Peyer's patch (tissue), 4 donors: ENCODE results near the gene TMCC3. TPM values are rescaled to one million over a fixed set of nuclear protein-coding genes. Genes with fewer than 3 reads are reported as not detected.
A peak's percentile ranks its signal among the peaks of the same experiment; 100 is the strongest.

Source experiments
- DNase-seq, 3 donors: peaks; one replicate each; pipeline ENCODE4 v3.0.0-alpha.2; 2017 to 2019
- H3K27ac ChIP-seq, 4 donors: fragments of 200-600 bp; sonication (generic); one replicate each; pipeline ENCODE4 v1.5.1; 2016 to 2019
- H3K27me3 ChIP-seq, 2 donors: fragments of 200-600 bp; sonication (generic); one replicate each; pipeline ENCODE4 v1.5.1; 2019
- H3K36me3 ChIP-seq, 3 donors: fragments of 200-600 bp; sonication (generic); one replicate each; pipeline ENCODE4 v1.5.1; 2016 to 2019
- H3K4me1 ChIP-seq, 4 donors: fragments of 200-600 bp; sonication (generic); one replicate each; pipeline ENCODE4 v1.5.1; 2016 to 2019
- H3K4me3 ChIP-seq, 4 donors: fragments of 200-600 bp; sonication (generic); 1 replicate in 3 of 4; 2 replicates in 1 of 4; pipeline ENCODE4 v1.5.1; 2016 to 2019; ENCODE audit warnings: mild to moderate bottlenecking in 1 of 4
- H3K9me3 ChIP-seq, 4 donors: fragments of 200-600 bp; sonication (generic); one replicate each; pipeline ENCODE4 v1.5.1; 2016 to 2019; ENCODE audit warnings: mild to moderate bottlenecking in 1 of 4
- POLR2A ChIP-seq, 2 donors: fragments of 450-650 bp; IDR thresholded peaks; one replicate each; pipeline ENCODE4 v1.5.1; 2017; ENCODE audit warnings: antibody characterized with exemption in 2 of 2, mild to moderate bottlenecking in 2 of 2, moderate library complexity in 2 of 2
- total RNA-seq, 4 donors: library from RNA; depleted of rRNA; stranded (reverse); fragments of >200 nt; gene quantifications; one replicate each; pipeline ENCODE4 v1.1.0, GENCODE V29; 2016
- TF ChIP-seq, protein P1 (sequence below), 6 experiments: fragments of 450-650 bp in 4 of 6; fragments of 200-600 bp in 2 of 6; sonication (generic) in 1 of 6; IDR thresholded peaks; one replicate each; pipeline ENCODE4 v1.5.1; 2017 to 2019; ENCODE audit warnings: antibody characterized with exemption in 6 of 6, mild to moderate bottlenecking in 3 of 6, moderate library complexity in 1 of 6

Gene TMCC3
- total RNA-seq, 4 donors from 2014 or later, result 15.7 to 50.3 (median 32.1) TPM

DNA sequence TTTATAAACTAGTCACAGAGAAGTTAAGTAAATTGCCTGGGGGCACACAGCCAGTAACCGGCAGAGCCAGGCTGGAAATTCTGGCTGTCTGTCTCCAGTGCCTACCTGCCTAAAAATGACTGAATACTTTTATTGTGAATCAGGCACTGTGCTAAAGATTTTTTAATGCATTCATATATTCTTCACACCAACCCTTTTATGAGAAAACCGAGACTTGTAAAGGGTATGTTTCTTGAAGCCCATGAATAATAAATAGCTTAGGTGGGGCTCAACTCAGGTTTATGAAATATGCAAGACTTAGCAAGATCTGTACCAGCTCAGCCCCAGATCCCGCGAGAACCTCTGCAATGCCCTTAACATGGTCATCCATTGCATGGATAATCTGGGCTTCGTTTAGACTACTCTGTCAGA lies 60.8 kb downstream of the TMCC3 start:
- Histone ChIP-seq H3K36me3 (no peaks in the 10 kb centered on the region), H3K4me3 (no peak overlapping the region), H3K27me3 (no peaks in the 10 kb centered on the region), H3K27ac (no peak overlapping the region), H3K4me1 (peaks cover 0 to 25% (median 0%) of the 10 kb centered on the region in 4 donors), H3K9me3 (no peaks in the 10 kb centered on the region)
- DNase-seq, result no peak
- no peak for TF ChIP-seq POLR2A (IDR thresholded peaks at IDR 0.05)
- TF ChIP-seq, protein P1, sequence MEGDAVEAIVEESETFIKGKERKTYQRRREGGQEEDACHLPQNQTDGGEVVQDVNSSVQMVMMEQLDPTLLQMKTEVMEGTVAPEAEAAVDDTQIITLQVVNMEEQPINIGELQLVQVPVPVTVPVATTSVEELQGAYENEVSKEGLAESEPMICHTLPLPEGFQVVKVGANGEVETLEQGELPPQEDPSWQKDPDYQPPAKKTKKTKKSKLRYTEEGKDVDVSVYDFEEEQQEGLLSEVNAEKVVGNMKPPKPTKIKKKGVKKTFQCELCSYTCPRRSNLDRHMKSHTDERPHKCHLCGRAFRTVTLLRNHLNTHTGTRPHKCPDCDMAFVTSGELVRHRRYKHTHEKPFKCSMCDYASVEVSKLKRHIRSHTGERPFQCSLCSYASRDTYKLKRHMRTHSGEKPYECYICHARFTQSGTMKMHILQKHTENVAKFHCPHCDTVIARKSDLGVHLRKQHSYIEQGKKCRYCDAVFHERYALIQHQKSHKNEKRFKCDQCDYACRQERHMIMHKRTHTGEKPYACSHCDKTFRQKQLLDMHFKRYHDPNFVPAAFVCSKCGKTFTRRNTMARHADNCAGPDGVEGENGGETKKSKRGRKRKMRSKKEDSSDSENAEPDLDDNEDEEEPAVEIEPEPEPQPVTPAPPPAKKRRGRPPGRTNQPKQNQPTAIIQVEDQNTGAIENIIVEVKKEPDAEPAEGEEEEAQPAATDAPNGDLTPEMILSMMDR (IDR thresholded peaks at IDR 0.05), result no peak

DNA sequence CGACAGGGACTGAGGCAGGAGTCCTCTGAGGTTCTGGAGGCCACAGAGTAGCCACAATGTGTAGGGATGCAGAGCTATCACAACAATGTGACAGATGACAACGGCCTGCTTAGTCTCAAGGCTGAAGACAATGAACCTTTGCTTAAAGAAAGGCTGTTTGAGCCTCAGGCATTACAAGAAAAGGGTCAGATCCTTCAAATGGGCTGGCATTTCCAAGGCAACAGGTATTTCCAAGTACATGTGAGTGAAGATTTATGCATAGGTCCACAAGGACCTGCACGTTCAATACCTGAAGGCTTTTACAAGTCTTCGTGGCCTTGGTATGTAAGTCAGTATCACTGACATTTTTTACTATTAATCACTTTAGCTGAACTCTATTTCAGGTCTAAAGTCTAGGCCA lies 62.0 kb downstream of the TMCC3 start:
- TF ChIP-seq POLR2A (IDR thresholded peaks at IDR 0.05), result no peak
- TF ChIP-seq, protein P1 (IDR thresholded peaks at IDR 0.05), result no peak
- DNase-seq, result no peak
- Histone ChIP-seq H3K27me3 (no peaks in the 10 kb centered on the region), H3K4me1 (peaks cover 0 to 25% (median 0%) of the 10 kb centered on the region in 4 donors), H3K36me3 (no peaks in the 10 kb centered on the region), H3K9me3 (no peaks in the 10 kb centered on the region), H3K27ac (peak overlapping the region in 2 of 4 donors; percentile 26 to 76), H3K4me3 (no peak overlapping the region)

DNA sequence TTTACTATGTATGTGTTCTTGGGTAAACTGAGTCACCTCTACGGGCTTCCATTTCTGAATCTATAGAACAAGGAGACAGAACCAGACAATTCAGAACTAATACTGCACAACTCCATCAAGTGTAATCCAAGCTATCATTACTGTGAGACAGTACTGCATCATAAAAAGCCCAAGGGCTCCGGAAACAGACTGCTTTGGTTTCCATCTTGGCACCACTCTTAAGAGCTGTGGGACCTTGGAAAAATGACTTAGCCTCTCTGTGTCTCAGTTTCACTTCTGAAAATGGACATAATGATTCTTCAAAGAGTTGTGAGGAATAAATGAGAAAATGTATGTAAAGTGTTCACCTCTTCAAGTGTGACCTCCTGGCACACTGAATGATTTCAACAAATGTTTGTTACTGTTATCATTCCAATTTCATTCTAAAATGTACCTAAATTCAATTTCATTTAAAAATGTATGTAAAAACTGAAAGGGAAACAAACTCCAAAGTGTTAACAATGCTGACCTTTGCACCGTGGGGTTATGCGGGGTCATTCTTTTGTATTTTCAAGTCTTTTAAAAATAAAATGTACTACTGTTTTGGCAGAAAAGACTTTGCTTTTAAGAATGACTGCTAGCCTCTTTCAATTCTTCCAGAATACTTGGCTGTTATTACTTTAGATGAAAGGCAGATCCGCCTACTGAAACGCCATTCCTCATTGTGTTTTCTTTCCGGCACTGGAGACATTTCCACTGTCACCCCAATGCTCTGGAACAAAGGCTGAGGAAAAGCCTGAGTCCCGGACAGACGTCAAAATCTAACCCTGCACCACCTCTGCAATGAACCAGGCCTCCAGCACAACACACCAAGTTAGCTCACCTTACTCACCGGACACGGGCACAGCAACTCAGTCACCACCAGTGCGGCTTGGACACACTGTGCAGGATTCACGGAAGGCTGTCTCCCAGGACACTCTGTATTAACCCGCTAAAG lies 62.8 kb downstream of the TMCC3 start:
- H3K4me3 ChIP-seq, result no peak overlapping the region
- H3K36me3 ChIP-seq, result no peaks in the 10 kb centered on the region
- peaks cover 0 to 25% (median 0%) of the 10 kb centered on the region in 4 donors for H3K4me1 ChIP-seq
- no peak for DNase-seq
- peak overlapping the region in 2 of 4 donors; percentile 32 to 76 for H3K27ac ChIP-seq
- H3K27me3 ChIP-seq, result no peaks in the 10 kb centered on the region
- H3K9me3 ChIP-seq, result no peaks in the 10 kb centered on the region
- TF ChIP-seq, protein P1 (IDR thresholded peaks at IDR 0.05), result no peak
- TF ChIP-seq POLR2A (IDR thresholded peaks at IDR 0.05), result no peak

DNA sequence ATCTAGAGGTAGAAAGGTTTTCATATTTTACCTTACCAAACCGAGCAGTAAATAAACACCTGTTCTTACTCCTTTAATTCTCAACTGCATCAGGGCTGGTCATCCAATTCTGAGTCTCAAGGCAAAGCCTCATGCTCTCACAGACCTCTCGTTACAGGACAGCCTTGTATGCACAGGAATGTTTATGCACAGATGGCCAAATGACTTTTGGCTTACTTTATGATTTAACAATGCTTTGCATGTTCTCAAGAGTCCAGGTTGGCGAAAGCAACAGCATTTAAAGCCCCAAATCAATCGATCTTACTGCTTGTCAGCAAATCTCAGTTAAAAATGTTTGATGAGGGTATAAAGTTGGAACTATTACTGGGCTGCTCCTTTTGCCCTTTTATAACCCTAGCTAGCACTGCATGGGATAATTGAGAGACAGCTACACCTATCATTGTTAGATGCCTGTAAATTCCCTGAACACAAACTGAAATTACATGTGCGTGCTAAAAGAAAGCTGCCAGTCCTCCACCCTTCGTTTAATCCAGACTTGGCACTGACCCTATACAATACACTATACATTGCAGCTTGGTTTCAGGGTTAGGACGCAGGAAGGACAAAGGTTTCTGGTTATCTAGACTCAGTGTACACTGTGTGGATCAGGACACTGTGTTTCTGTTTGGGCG lies 63.6 kb downstream of the TMCC3 start:
- peak overlapping the region in 3 of 4 donors; percentile 32 to 76 (median 39) for H3K27ac ChIP-seq
- H3K4me3 ChIP-seq, result peak overlapping the region in 1 of 4 donors; percentile 18
- no peaks in the 10 kb centered on the region for H3K9me3 ChIP-seq
- no peak for TF ChIP-seq POLR2A (IDR thresholded peaks at IDR 0.05)
- TF ChIP-seq, protein P1 (IDR thresholded peaks at IDR 0.05), result no peak
- H3K36me3 ChIP-seq, result peaks cover 0 to 3% (median 0%) of the 10 kb centered on the region in 3 donors
- peaks cover 0 to 25% (median 0%) of the 10 kb centered on the region in 4 donors for H3K4me1 ChIP-seq
- no peak for DNase-seq
- H3K27me3 ChIP-seq, result no peaks in the 10 kb centered on the region

DNA sequence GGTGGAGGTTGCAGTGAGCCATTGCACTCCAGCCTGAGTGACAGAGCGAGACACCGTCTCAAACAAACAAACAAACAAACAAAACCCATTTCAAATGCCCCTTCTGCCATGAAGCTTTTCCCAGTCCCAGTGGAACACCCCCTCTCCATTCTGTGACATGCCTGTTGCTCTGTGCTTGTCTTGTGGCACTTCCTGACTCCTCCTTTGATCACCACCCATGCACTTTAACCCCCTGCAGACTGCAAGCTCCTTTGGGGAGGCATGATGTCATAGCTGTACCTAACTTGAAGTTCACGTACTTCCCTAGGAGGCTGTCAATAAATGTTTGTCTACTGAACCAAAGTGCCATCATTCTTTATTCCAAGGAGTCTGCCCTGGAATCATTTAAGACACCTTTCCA lies 64.7 kb downstream of the TMCC3 start:
- DNase-seq, result peak in 1 of 3 donors; percentile 81

More for the DNA sequence above, 64.7 kb downstream of the TMCC3 start:
- Histone ChIP-seq H3K27me3 (no peaks in the 10 kb centered on the region), H3K4me3 (no peak overlapping the region), H3K27ac (peak overlapping the region in 2 of 4 donors; percentile 32 to 76), H3K4me1 (peaks cover 0 to 25% (median 0%) of the 10 kb centered on the region in 4 donors), H3K36me3 (peaks cover 0 to 9% (median 0%) of the 10 kb centered on the region in 3 donors), H3K9me3 (no peaks in the 10 kb centered on the region)
- TF ChIP-seq, protein P1 (IDR thresholded peaks at IDR 0.05), result no peak
- TF ChIP-seq POLR2A (IDR thresholded peaks at IDR 0.05), result peak in 1 of 2 donors; percentile 26
